HFFc6 (cell line): Measurements from ENCODE around the gene SEMA3A. TPM values are rescaled to one million over a fixed set of nuclear protein-coding genes. Genes with fewer than 3 reads are reported as not detected.

Source experiments
- DNase-seq: peaks from one replicate; pipeline ENCODE4 v3.0.0-alpha.2; 2018
- H3K27ac Mint-ChIP-seq: 2 replicates; pipeline ENCODE4 v1.8.0; 2020; ENCODE audit warnings: mild to moderate bottlenecking, mixed read lengths
- H3K27me3 Mint-ChIP-seq: 2 replicates; pipeline ENCODE4 v1.8.0; 2021; ENCODE audit warnings: mild to moderate bottlenecking, moderate library complexity, mixed read lengths; ENCODE audit not compliant: insufficient read depth
- H3K36me3 Mint-ChIP-seq: 2 replicates; pipeline ENCODE4 v1.8.0; 2021; ENCODE audit warnings: low read depth, mixed read lengths
- H3K4me1 Mint-ChIP-seq: 2 replicates; pipeline ENCODE4 v1.8.0; 2020; ENCODE audit warnings: low read depth, mixed read lengths
- H3K4me3 Mint-ChIP-seq: 2 replicates; pipeline ENCODE4 v1.8.0; 2020; ENCODE audit warnings: mild to moderate bottlenecking, moderate library complexity, mixed read lengths
- H3K9me3 Mint-ChIP-seq: 2 replicates; pipeline ENCODE4 v1.8.0; 2020; ENCODE audit warnings: mild to moderate bottlenecking, mixed read lengths
- total RNA-seq, 6 experiments: library from RNA; stranded (reverse); fragmentation: NEBNext Ultra II Directional; extraction: Animal tissue kit (Norgen Biotek cat#: 25700); gene quantifications; 2 replicates in 1 of 6; 3 replicates in 5 of 6; pipeline ENCODE4 v1.2.3, GENCODE V29; 2021
- TF ChIP-seq, protein P1 (sequence below): fragments of 200-600 bp; sonication (generic); IDR thresholded peaks from 2 replicates; pipeline ENCODE4 v1.5.0; 2021; ENCODE audit warnings: antibody characterized with exemption, mild to moderate bottlenecking

Gene SEMA3A
- total RNA-seq, 6 experiments from 2014 or later = 56.9 to 86.2 (median 74.4) TPM

DNA sequence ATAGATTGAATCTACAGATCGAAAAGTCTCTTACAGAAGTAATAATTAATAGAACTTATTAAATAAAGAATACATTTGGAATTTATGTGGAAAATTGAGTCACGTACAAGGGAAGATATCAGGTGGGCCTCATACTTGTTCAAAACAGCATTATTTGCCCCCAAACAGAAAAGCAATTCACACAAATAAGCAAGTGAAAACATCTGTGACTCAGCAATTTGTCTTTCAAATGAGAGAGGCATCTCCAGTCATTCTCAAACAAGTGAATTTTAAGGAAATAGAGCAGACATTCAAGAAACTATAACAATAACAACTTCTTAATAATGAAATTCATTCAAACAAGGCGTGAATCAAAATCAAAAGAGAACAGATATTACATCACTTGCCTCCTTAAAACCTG, 50.1 kb downstream of the SEMA3A start:
- H3K4me3 Mint-ChIP-seq = no peak overlapping the region
- H3K4me1 Mint-ChIP-seq = peaks cover 62% of the 10 kb centered on the region
- peaks cover 5% of the 10 kb centered on the region for H3K36me3 Mint-ChIP-seq
- H3K27ac Mint-ChIP-seq = peak overlapping the region; percentile 9; the same call in 1 of the 2 replicates
- DNase-seq = no peak
- 0 out of 2 replicates have a peak, but pooled peaks cover 3% of the 10 kb centered on the region for H3K9me3 Mint-ChIP-seq
- no peaks in the 10 kb centered on the region; the same call in 1 of the 2 replicates for H3K27me3 Mint-ChIP-seq
- TF ChIP-seq, protein P1, sequence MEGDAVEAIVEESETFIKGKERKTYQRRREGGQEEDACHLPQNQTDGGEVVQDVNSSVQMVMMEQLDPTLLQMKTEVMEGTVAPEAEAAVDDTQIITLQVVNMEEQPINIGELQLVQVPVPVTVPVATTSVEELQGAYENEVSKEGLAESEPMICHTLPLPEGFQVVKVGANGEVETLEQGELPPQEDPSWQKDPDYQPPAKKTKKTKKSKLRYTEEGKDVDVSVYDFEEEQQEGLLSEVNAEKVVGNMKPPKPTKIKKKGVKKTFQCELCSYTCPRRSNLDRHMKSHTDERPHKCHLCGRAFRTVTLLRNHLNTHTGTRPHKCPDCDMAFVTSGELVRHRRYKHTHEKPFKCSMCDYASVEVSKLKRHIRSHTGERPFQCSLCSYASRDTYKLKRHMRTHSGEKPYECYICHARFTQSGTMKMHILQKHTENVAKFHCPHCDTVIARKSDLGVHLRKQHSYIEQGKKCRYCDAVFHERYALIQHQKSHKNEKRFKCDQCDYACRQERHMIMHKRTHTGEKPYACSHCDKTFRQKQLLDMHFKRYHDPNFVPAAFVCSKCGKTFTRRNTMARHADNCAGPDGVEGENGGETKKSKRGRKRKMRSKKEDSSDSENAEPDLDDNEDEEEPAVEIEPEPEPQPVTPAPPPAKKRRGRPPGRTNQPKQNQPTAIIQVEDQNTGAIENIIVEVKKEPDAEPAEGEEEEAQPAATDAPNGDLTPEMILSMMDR = no peak

DNA sequence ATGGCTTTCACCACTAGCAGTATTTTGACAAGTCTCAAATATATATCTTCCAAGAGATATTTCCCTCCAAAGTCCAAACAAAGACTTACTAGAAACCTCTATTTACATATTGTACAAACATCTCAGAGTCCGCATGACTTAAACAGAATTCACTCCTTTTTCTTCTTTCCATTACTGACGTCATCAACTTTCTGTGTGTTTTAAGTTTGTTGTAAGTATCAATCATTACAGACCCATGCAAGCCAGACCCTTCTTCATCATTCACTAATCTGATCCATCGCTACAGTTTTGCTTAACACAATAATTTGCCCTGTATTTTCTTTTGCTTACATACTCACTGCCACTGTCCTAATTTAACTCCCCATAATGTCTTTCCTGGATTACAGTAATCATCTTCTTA, 51.9 kb downstream of the SEMA3A start:
- H3K4me3 Mint-ChIP-seq = no peak overlapping the region
- DNase-seq = no peak
- H3K36me3 Mint-ChIP-seq = peaks cover 5% of the 10 kb centered on the region
- H3K9me3 Mint-ChIP-seq = 0 out of 2 replicates have a peak, but pooled peaks cover 3% of the 10 kb centered on the region
- no peak overlapping the region for H3K27ac Mint-ChIP-seq
- no peaks in the 10 kb centered on the region; the same call in 1 of the 2 replicates for H3K27me3 Mint-ChIP-seq
- TF ChIP-seq, protein P1 = no peak
- H3K4me1 Mint-ChIP-seq = peaks cover 77% of the 10 kb centered on the region

DNA sequence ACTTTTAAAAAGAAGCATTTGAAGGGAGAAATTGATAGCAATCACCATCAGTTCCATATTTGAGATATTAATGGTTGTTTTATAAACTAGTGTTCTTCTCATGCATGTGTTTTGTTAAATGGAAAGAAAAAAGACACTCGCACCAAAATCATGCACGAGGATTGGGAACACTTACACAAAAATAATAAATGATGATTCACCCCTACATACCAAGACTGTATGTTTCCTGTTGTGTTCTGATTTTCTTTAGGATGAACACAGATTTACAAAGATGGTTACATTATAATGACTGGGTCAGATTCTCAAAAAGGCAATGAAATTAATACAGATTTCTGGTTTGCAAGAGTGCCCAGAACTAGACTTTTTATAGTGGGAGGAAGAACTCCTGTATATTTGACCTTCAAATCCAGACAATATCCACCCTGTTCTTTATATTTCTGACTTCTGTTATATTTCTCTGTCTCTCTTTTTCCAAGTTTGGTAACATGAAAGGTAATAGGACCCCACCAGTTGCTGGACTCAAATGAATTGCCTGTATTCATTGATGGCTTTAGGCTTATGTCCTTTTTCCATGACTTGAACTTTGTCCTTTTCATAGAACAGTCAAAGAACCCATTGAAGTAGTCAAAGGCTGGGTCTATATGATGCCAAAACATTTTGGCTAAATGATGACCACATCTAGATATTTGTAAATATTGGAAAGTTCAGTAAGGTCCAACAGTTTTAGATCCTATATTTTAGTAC, 54.4 kb downstream of the SEMA3A start:
- H3K36me3 Mint-ChIP-seq = peaks cover 5% of the 10 kb centered on the region
- TF ChIP-seq, protein P1 = no peak
- peak; percentile 22 for DNase-seq
- H3K4me1 Mint-ChIP-seq = peaks cover 75% of the 10 kb centered on the region
- H3K9me3 Mint-ChIP-seq = 0 out of 2 replicates have a peak, but pooled peaks cover 3% of the 10 kb centered on the region
- H3K4me3 Mint-ChIP-seq = peak overlapping the region; percentile 57
- H3K27ac Mint-ChIP-seq = peak overlapping the region; percentile 77
- no peaks in the 10 kb centered on the region; the same call in 1 of the 2 replicates for H3K27me3 Mint-ChIP-seq

DNA sequence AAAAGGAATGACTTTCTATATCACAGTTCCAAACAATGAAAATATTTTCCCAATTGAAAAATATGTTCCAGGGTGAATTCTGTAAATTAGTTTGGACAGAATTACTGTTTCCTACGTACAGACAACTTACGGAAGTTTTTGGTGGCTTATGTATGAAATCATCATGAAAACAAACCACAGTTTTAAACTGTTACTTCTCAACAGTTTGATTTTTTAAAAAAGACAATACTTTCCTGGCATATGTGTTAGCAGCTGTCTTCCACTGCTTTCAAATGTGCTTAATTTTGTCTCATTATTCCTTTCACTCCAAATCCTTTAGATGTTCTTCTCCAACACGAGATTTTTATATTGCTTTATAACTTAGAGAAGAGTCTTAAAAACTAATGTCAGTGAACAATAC, 56.2 kb downstream of the SEMA3A start:
- 0 out of 2 replicates have a peak, but pooled peaks cover 3% of the 10 kb centered on the region for H3K9me3 Mint-ChIP-seq
- TF ChIP-seq, protein P1 = no peak
- DNase-seq = no peak
- H3K36me3 Mint-ChIP-seq = peaks cover 10% of the 10 kb centered on the region
- H3K4me3 Mint-ChIP-seq = peak overlapping the region; percentile 72
- H3K27ac Mint-ChIP-seq = peak overlapping the region; percentile 71; the same call in 1 of the 2 replicates
- H3K27me3 Mint-ChIP-seq = no peaks in the 10 kb centered on the region
- H3K4me1 Mint-ChIP-seq = peaks cover 58% of the 10 kb centered on the region

DNA sequence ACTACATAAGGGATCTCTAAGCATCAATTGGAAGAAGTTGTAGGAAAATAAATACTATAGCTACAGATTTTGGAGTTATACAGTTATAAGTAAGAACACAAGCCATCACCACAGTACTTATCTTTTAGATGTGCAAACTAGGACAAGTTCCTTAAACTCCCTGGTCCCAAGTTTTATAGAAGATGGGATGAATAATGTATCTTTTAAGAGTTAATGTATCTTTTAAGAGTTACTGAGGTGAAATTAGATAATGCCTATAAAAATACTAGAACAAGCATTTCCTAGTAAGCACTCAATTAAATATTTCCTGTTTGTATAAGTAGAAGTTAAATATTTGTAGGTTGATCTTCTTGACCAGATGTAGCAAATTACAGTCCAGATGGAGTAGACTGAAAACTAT, 56.8 kb downstream of the SEMA3A start:
- H3K4me3 Mint-ChIP-seq = no peak overlapping the region
- H3K4me1 Mint-ChIP-seq = peaks cover 54% of the 10 kb centered on the region
- no peak for DNase-seq
- H3K9me3 Mint-ChIP-seq = 0 out of 2 replicates have a peak, but pooled peaks cover 3% of the 10 kb centered on the region
- peak overlapping the region; percentile 71; the same call in 1 of the 2 replicates for H3K27ac Mint-ChIP-seq
- H3K27me3 Mint-ChIP-seq = no peaks in the 10 kb centered on the region
- TF ChIP-seq, protein P1 = no peak
- H3K36me3 Mint-ChIP-seq = peaks cover 10% of the 10 kb centered on the region
